WI38 (cell line): Measurements from ENCODE around the gene SUSD5.

Source experiments
- H3K4me3 ChIP-seq: 2 replicates; pipeline ENCODE4 v1.5.1; 2011; ENCODE audit warnings: low read depth, mild to moderate bottlenecking, control low read depth, low read length
- TF ChIP-seq, protein P1 (sequence below): IDR thresholded peaks from 2 replicates; pipeline ENCODE4 v1.5.1; 2012; ENCODE audit warnings: low read depth, mild to moderate bottlenecking, control low read depth, low read length

Gene SUSD5

DNA sequence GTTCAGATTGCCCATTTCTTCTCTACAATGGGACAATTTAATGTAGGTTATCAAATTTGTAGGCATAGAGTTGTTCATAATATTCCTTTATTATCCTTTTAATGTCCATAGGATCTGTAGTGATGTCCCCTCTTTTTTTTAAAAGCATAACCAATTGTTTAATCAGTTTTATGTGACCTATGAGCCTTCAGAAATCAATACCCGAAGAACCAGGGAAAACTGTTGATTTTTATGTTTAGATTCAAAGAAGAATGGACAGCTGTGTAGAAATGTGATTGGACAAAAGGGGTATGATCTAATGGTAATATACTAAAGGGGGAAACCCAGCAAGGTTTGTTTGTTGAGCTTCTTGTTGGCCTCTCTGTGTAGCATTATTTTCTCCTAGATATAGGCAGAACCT lies 39.5 kb downstream of the SUSD5 start:
- TF ChIP-seq, protein P1, sequence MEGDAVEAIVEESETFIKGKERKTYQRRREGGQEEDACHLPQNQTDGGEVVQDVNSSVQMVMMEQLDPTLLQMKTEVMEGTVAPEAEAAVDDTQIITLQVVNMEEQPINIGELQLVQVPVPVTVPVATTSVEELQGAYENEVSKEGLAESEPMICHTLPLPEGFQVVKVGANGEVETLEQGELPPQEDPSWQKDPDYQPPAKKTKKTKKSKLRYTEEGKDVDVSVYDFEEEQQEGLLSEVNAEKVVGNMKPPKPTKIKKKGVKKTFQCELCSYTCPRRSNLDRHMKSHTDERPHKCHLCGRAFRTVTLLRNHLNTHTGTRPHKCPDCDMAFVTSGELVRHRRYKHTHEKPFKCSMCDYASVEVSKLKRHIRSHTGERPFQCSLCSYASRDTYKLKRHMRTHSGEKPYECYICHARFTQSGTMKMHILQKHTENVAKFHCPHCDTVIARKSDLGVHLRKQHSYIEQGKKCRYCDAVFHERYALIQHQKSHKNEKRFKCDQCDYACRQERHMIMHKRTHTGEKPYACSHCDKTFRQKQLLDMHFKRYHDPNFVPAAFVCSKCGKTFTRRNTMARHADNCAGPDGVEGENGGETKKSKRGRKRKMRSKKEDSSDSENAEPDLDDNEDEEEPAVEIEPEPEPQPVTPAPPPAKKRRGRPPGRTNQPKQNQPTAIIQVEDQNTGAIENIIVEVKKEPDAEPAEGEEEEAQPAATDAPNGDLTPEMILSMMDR = no peak
- H3K4me3 ChIP-seq = no peak overlapping the region

DNA sequence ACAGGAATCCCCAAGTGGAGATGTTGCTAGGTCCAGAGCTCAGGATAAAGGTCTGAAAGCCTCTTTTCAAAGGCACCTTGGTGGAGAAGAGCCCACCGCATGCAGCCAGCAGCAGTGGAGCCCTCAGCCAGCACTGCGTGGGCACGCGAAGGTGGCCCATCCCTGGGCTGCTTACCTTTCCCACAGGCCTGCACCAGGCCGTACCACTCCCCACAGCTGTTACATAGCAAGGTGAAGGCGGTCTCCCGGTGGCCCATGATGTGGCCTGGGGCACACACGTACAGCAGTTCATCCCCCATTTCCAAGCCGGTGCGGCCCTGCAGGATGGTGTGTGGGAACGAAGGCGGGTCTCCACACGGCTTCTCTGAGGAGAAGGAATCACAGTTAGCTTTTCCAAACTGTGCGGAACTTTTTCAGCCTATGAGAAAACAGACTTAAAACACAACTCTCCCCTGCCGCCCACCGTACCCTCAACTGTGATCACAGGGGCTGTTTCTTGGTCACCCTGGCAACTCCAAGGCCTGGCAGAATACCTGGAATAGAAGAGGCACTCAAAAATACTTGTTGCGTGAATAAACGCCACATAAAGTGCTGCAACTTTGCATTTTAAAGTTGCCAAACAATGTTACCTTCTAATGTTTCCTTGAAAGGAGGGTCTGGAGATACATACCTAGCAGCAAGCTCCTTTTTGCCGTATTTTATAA lies 43.7 kb downstream of the SUSD5 start:
- no peak overlapping the region for H3K4me3 ChIP-seq
- TF ChIP-seq, protein P1 = no peak

DNA sequence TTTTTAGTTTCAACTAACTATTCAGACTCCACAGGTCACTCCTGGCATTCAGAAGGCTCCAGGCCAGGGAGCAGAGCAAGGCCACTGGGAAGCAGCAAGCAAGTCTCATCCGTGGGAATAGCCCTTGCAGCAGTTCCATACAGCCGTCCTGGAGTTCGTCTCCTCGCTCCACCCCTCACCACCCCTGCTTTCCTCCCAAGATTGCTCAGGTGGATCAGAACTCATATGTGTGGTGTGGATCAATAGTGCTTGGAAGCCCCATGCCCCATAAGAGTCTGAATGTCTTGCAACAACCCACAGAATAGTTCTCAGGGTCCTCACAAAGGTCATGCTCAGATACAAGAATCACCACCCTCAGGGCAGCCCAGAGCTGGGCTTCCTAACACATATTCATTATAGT lies 44.5 kb downstream of the SUSD5 start:
- H3K4me3 ChIP-seq = no peak overlapping the region
- TF ChIP-seq, protein P1 = no peak

DNA sequence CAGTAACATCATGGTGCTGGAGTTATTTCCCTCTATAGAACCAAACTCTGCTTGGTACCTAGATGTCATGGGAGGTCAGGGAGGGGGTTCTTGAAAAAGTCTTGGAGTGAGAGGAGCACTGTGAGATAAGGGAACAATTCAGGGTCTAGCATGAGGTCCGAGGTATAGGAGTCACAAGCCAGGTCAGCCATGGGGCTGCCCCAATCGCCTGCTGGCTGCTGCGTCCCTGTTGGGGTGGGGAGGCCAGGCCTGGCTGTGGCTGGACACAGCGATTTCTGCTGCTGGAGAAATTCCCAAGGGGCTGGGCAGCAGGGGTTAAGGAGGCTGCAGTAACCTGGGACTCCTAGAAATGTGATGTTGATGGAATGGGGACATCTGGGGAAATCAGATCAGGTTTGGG lies 44.9 kb downstream of the SUSD5 start:
- TF ChIP-seq, protein P1 = no peak
- H3K4me3 ChIP-seq = no peak overlapping the region

DNA sequence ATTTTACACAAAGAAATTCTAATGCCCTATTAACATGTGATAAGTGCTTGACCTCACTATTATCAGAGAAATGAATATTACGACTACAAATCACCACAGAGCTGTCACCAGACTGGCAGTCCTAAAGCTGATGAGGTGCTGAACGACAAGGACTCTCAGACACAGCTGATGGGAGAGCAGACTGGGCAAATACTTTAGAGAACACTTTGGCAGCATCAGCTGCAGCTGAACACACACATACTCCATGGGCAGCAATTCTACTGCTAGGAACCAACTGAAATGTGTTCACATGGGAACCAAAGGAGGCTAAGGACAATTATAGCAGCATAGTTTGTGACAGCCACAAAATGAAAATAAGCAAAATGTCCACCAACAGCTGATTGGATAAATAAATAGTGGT lies 45.5 kb downstream of the SUSD5 start:
- no peak overlapping the region for H3K4me3 ChIP-seq
- TF ChIP-seq, protein P1 = no peak

DNA sequence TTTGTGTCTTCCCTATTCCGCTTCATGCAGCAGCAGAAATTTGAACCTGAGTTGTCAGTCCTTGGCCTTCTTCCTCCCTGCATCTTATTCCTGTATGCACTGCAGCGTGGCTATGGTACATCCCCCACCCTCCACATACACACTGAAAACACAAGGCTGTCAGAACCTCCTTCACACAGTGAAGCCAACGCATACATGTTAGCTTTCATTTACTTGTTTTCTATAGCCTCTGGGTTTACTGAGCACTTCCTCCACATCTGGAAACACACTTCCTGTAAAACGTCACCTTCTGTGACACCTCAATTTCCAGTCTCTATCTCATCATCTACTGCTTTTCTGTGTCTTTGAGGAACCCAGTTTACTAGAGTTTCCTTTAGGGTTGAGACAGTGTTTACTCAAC lies 47.0 kb downstream of the SUSD5 start:
- no peak overlapping the region for H3K4me3 ChIP-seq
- TF ChIP-seq, protein P1 = no peak

DNA sequence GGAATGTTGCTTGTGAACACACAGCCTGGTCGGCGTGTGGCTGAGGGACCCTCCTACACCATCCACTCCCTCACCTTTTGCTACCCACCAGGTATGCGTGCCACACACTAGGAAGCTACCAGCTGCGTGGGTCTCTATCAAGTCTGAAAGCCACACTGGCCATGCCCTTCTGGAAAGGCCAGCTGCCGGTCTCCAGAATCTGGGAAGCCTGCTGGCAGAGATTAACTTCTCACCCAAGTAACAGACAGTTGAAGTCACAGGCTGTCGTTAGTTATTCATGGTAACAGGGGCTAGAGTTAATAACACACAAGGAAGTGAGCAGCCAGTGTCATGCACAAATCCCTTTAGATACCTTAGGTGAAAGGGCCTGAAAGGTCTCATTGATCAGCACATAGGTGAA lies 48.1 kb downstream of the SUSD5 start:
- TF ChIP-seq, protein P1 = no peak
- no peak overlapping the region for H3K4me3 ChIP-seq
